Fibroblast of skin of right quadriceps (primary cell): ENCODE data around the gene PSPC1.
"Not testable (repeated sequence)": the region's sequence is repeated elsewhere in the genome, so short reads cannot be mapped to it uniquely, and the experiment has no call there.

Source experiments
- DNase-seq: peaks from one replicate; pipeline ENCODE4 v3.0.0-alpha.2; 2013

PSPC1 gene, protein sequence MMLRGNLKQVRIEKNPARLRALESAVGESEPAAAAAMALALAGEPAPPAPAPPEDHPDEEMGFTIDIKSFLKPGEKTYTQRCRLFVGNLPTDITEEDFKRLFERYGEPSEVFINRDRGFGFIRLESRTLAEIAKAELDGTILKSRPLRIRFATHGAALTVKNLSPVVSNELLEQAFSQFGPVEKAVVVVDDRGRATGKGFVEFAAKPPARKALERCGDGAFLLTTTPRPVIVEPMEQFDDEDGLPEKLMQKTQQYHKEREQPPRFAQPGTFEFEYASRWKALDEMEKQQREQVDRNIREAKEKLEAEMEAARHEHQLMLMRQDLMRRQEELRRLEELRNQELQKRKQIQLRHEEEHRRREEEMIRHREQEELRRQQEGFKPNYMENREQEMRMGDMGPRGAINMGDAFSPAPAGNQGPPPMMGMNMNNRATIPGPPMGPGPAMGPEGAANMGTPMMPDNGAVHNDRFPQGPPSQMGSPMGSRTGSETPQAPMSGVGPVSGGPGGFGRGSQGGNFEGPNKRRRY

DNA sequence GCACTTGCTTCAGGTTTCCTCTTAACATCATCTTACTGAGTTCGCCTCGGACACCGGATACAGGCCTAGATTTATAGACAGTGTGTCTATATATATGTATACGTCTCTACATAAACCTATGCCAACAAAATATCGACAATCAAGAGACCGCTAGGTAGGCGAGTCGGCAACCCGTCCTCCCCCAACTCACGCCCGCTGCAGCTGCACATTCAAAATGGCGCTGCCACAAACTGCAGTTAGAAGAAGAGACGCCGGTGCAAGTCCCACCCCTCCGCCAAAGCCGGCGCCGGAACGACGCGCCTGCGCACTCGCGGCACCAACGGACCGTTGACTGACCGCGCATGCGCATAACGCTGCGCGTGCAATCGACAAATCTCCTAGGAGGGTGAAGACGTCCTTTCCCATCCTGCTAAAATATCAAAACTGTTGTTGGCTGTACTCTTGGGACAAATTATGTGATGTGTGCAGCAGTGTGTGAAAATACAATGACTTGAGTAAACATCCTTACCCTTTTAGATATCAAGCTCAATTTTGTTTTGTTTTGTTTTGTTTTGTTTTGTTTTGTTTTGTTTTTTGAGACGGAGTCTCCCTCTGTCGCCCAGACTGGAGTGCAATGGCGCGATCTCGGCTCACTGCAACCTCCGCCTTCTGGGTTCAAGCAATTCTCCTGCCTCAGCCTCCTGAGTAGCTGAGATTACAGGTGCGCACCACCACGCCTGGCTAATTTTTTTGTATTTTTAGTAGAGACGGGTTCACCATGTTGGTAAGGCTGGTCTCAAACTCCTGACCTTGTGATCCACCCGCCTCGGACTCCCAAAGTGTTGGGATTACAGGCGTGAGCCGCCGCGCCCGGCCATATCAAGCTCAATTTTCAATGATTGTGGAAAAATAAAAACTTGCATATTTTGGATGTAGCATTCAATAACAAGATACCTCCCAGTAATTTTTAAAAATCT is at the start of gene PSPC1:
Gene PSPC1 (minus strand): TSS at position 219 of the 956 bp plus-strand sequence. CDS start 188 bp downstream, at position 31.
- peak; percentile 94 for DNase-seq

DNA sequence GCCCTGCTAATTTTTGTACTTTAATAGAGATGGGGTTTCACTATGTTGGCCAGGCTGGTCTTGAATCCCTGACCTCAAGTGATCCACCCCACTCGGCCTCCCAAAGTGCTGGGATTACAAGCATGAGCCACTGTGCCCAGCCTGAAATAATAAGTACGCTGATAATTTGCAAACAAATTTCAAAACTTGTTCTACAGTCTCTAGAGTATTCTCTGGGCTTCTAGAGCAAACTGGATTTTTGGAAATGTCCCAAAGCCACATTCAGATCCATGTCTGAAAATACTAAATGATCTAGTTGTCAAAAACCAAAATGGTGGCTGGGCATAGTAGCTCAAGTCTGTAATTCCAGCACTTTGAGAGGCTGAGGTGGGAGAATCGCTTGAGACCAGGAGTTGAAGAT is 39.9 kb upstream of the PSPC1 start:
- DNase-seq: no peak

DNA sequence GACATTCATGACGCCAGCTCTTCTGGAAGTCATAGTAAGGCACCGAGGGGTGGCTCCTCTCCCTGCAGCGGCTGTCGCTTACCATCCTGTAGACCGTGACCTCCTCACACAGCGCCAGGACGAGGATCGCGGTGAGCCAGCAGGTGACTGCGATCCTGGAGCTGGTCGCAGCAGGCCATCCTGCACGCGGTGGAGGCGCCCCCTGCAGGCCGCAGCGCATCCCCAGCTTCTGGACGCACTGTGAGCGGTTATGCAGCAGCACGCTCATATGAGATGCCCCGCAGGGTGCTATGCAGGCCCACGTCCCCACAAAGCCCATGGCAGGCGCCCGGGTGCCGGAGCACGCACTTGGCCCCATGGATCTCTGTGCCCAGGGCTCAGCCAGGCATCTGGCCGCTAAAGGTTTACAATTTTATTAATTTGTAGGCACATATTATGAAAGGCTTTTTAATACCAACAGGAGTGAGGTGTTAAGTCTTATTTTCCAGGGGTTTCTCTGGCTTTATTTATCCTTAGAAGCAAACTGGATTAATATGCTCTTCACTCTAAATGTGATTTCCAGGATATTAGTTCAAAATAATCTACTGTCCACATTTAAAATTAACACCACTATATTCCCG is 35.6 kb upstream of the PSPC1 start:
- no peak for DNase-seq

DNA sequence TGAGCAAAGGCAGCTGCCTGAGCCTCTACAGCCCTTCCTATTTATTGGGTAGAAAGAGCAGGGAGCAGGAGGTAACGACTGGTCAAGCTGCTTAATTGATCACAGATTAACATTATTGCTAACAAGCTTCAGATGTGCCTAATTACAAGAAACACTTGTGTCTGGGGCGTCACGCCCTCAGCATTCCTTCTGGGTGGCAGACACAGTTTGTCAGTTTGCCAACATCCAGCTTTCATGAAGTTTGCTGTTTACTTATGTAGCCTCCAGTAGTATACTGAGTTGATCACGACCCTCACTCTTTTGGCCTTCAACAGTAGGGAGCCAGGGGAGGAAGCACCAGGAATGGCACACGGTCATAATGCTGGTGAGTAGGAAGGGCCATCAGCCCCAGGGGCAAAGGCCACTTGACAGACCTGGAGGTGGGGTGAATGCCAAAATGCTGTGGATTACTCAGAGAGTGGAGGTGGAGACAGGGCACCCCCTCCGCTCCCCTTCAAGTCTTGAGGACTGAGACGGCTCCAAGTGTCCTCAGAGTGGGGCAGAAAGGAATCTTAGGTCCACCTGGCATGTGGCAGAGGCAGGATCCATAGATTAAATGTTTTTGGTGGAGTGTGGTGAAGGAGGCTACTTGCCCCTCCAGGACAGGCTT is 34.9 kb upstream of the PSPC1 start:
- DNase-seq: no peak

DNA sequence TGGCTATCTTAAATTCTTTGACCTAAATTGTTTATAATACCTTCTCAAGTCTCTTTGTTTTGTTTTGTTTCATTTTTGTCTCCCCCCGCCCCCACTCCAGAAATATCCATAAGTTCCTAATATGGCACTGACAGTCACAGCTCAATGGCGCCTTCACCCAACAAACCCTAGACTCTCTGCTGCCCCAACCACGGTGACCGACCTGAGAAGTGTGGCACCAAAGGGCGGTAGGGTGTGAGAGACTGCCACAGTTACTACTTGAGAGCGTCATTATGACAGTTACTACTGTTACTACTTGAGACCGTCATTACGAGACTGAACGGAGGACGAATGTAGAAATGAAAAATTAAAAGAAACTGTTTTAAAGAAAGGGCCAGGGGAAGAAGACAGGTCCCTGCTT is 34.4 kb upstream of the PSPC1 start:
- no peak for DNase-seq

DNA sequence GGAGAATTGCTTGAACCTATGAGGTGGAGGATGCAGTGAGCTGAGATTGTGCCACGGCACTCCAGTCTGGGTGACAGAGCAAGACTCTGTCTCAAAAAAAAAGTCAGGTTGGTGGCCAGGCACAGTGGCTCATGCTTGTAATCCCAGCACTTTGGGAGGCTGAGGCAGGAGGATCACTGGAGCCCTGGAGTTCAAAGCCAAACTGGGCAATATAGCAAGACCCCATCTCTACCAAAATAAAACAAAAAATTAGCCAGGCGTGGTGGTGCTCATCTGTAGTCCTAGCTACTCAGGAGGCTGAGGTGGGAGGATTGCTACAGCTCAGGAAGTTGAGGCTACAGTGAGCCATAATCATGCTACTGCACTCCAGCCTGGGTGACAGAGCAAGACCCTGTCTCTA is 33.1 kb upstream of the PSPC1 start:
- not testable (repeated sequence) for DNase-seq

DNA sequence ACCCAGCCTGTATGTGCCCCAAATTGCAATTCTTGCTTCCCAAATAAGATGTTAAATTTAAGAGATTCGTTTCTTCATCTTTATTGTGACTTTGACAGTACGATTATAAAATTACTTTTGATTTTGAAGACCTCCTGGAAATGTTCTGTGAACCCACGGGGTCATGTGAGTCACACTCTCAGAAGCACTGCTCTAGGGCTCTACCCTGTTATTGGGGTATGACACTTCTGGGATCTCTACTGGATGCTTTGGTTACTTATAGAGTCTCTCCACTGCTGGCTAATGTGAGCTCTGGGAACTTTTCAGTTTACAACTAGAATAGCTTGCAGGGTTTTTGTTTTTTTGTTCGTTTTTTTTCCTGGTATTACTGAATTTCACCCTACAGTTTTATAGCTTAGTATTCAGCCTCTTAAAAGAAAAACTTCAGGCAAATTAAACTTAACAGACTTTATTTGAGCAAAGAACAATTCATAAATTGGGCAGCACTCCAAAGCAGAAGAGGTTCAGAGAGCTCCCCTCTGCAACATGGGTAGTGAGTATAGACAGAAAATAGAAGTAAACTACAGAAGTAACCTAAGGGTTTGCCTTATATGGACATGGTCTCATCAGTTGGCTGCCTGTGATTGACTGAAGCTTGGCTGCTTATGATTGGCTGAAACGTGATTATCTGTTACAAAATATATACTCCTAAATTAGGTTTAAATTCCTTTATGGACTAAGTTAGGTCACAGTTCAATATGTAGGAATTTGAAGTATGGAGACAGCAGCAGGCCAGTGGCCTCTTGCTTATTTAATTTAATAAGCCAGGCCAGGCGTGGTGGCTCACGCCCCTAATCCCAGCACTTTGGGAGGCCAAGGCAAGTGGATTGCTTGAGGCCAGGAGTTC is 28.5 kb upstream of the PSPC1 start:
- no peak for DNase-seq

DNA sequence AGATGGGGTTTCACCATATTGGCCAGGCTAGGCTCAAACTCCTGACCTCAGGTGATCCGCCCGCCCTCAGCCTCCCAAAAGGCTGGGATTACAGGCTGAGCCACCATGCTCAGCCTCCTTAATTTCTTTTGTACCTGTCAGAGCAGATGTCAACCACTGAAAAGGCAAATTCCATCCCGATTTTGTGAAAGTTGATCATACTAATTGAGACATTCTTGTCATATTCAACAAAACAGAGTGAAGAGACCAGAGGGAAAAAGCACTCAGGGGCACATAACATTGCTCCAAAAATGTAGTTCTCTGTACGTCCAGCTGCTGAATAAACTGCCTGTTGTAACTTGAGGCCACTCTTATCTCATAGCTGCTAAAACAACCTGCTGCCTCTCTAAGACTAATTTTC is 27.4 kb upstream of the PSPC1 start:
- no peak for DNase-seq

DNA sequence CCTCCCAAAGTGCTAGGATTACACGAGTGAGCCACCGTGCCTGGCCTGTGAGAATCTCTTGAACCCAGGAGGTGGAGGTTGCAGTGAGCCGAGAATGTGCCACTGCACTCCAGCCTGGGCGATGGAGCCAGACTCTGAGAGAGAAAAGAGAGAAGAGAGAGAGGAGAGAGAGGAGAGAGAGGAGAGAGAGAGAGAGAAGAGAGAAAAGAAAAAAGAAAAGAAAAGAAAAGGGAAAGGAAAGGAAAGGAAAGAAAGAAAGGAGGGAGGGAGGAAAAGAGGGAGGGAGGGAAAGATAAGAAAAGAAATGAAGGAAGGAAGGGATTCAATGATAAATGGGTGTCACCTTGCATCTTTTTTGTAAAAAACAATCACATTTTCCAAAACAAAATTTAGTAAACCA is 23.0 kb upstream of the PSPC1 start:
- no peak for DNase-seq

DNA sequence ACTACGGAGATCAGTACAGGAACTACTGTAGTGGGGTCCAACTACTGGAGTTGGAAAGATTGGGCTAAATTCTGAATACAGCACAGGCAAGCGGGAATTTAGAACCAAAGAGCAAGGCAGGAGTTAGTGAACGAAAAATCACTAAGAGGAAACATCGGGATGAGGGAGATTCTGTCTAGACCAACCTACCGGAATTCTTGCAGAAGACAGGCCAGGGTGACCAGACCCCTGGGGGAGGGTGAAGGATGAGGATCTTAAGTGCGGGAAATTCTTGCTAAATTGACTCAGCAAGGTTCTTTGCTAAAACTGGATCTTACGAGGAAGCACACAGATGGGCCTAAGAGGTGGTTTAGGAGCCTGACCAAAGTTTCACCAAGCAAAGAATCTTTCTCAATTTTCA is 13.2 kb upstream of the PSPC1 start:
- DNase-seq: no peak

DNA sequence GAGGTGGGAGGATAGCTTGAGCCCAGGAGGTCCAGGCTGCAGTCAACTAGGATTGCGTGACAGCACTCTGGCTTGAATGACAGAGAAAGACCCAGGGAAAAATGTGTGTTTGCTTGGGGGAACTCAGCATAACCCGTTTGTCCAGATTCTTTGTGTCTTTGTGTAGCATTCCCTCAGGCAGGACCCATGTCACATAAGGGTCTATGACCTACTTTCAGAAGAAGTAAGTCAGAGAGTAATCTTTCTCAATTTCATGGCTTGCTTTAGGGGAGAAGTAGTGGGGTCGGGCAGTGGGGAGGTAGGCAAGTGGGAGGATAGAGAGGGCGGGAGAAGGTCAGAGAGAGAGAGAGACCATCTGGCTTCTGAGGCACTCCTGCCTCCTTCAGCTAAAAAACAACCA is 11.9 kb upstream of the PSPC1 start:
- no peak for DNase-seq

DNA sequence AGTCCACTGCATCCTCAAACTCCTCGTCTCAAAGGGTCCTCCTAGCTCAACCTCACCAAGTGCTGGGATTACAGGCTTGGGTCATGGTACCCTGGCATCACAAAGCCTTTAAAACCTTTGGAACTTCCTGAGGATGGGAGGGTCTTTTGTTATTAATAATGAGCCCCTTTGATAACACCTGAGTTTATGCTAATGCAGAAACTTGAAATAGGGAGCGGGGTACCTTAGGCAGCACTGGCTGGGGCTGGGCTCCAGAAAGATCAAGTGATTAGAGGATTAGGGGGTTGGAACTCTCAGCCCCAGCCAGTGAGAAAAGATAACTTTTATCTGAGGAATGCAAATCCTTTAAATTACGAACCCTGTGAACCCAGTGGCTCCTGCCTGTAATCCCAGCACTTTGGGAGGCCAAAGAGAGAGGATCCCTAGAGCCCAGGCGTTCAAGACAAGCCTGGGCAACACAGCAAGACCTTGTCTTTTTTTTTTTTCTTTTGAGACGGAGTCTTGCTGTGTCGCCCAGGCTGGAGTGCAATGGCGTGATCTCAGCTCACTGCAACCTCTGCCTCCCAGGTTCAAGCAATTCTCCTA is 9.3 kb upstream of the PSPC1 start:
- DNase-seq: no peak

DNA sequence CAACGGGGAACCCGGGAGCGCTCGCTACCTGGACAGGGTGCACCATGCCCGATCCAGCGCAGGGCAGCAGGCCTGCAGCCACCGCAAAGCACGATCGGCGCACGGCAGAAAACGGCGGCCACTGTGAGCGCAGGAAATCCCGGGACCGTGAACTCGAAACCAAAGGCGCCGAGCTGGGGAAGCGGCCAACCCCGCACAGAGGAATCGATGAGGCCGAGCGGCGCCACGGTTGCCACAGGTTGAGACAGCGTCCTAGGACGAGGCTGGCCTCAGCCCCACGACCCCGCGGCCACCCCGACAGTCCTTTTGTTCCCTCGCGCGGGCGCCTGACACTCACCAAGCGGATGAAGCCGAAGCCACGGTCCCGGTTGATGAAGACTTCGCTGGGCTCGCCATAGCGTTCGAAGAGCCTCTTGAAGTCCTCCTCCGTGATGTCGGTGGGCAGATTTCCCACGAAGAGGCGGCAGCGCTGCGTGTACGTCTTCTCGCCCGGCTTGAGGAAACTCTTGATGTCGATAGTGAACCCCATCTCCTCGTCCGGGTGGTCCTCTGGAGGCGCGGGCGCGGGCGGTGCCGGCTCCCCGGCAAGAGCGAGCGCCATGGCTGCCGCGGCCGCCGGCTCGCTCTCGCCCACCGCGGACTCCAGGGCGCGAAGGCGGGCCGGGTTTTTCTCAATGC is 557 bp downstream of the PSPC1 start:
- DNase-seq: peak; percentile 33

DNA sequence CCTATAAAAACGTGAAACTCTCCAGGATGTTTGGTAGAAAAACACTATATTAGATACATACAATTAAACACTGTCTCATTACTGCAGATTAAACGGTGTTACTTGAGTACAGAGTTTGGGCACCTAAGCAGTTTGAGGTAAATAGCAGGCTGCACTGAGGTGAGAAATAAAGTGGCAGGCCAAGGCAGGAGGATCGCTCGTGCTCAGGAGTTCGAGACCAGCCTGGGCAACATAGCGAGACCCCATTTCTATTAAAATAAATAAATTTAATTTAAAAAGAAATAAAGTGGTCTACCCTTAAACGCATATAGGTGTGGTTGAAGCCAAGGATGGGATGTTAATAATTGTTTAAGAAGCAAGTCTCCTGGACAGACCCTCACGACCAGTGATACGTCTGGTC is 1.2 kb downstream of the PSPC1 start:
- no peak for DNase-seq

DNA sequence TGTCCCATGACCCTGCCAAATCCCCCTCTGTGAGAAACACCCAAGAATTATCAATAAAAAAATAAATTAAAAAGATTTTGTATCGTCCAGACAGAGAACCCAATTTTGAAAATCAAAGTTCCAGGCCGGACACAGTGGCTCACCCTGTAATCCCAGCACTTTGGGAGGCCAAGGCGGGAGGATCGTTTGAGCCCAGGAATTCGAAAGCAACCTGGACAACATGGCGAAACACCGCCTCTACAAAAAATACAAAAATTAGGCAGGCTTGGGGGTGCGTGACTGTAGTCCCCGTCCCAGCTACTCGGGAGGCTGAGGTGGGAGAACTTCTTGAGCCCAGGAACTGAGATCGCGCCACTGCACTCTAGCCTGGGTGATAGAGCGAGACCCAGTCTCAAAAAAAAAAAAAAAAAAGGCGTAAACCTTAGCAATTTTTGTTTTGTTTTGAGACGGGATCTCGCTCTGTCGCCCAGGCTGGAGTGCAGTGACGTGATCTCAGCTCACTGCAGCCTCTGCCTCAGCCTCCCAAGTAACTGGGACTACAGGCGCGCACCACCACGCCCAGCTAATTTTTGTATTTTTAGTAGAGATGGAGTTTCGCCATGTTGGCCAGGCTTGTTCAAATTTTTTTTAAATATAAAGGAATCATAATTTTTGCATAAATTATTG is 1.9 kb downstream of the PSPC1 start:
- not testable (repeated sequence) for DNase-seq

DNA sequence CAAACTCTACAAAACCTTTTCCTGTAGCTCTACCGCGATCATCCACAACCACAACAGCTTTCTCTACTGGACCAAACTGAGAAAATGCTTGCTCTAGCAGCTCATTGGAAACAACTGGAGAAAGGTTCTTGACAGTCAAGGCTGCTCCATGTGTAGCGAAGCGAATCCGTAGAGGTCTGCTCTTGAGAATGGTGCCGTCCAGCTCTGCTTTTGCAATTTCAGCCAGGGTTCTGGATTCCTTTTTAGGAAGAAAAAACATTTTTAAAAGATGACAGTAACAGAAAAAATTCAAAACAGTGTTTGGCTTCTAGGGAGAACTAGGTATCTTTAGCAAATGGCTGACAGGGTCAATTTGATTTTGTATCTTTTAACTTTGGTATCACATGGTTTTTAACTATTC is 10.4 kb downstream of the PSPC1 start:
- no peak for DNase-seq

DNA sequence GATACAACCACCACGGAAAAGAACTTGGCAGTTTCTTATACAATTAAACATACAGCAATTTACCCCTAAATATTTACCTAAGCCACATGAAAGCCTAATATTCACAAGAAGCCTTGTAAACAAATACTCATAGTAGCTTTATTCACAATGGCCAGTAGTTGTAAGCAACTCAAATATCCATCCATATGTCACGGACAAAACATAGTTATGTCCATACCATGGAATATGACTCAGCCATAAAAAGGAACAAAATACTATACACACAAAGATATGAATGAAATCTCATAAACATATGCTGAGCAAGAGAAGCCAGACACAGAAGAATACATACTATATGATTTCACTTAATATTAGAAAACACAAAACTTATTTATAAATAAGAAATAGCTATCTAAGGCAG is 12.9 kb downstream of the PSPC1 start:
- no peak for DNase-seq

DNA sequence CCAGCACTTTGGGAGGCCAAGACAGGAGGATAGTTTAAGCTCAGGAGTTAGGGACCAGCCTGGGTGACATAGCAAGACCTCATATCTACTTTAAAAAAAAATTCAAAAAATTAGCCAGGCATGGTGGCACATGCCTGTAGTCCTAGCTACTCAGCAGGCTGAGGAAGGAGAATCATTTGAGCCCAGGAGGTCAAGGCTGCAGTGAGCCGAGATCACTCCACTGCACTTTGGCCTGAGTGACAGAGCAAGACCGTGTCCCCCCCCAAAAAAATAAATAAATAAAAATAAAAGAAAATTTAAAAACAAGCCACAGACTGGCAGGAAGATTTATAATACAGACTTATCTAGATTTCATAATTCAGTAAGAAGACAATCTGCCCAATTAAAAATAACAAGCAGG is 14.8 kb downstream of the PSPC1 start:
- DNase-seq: no peak

DNA sequence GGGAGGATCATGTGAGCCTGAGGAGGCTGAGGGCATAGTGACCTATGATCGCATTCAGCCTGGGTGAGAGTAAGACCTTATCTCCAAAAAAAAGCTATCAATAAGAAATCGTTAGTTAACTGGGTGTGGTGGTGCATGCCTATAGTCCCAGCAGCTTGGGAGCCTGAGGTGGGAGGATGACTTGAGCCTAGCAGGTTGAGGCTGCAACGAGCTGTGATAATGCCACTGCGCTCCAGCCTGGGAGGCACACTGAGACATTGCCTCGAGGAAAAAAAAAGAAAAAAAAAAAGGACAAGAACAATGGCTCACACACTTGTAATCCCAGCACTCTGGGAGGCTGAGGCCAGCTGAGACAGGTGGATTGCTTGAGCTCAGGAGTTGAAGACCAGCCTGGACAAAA is 16.2 kb downstream of the PSPC1 start:
- DNase-seq: no peak

DNA sequence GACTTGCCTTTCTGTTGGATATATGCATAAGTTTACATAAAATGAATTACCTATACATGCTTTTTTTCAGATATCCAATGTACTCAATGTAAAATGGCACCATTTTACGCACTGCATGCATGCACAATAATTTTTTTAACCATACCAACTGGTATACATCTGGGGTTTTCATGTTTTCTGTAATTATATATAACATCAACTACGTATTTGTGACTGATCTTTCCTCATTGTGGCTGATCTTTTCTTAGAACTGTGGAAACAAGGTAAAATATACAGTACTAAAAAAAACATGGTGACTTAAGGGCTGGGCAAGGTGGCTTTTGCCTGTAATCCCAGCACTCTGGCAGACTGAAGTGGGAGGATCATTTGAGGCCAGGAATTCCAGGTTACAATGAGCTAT is 18.5 kb downstream of the PSPC1 start:
- no peak for DNase-seq
